H1 (cell line): ENCODE data around the gene ZHX3. TPM values are rescaled to one million over a fixed set of nuclear protein-coding genes. Genes with fewer than 3 reads are reported as not detected.

Experiments
- CTCF ChIA-PET: fragments of 300-600 bp; sonication (Branson Sonifier 250); formaldehyde crosslinking; loops from one replicate; lab custom pipeline; 2021; ENCODE audit not compliant: partially characterized antibody; lab: Charles Lee
- POLR2A ChIA-PET: fragments of 300-600 bp; sonication (Branson Sonifier 250); formaldehyde crosslinking; loops from one replicate; lab custom pipeline; 2021; ENCODE audit warnings: inconsistent platforms; ENCODE audit not compliant: partially characterized antibody; lab: Charles Lee
- DNase-seq, 2 experiments: peaks; one replicate each; pipeline versions ENCODE4 v3.0.0 to v3.0.0-alpha.2; 2010 to 2022; ENCODE audit warnings: low spot score in 2 of 2, low read depth in 1 of 2, mixed read lengths in 1 of 2
- FAIRE-seq: peaks from 2 replicates; lab custom pipeline; 2011; peaks lifted over from hg19 to GRCh38; lab: Jason Lieb, UNC
- H2AFZ ChIP-seq: 2 replicates; pipeline ENCODE4 v1.8.1; 2012; ENCODE audit warnings: low read length, inconsistent platforms
- H2AK5ac ChIP-seq: 2 replicates; pipeline ENCODE4 v1.6.1; 2013; ENCODE audit warnings: low read depth, low read length
- H2BK120ac ChIP-seq: replicated peaks from 2 replicates; pipeline ENCODE3; 2013; ENCODE audit warnings: low read depth, low read length, inconsistent platforms
- H2BK12ac ChIP-seq: 2 replicates; pipeline ENCODE4 v1.6.1; 2013; ENCODE audit warnings: low read depth, low read length
- H2BK15ac ChIP-seq: 2 replicates; pipeline ENCODE4 v1.6.1; 2013; ENCODE audit warnings: low read length
- H2BK20ac ChIP-seq: 2 replicates; pipeline ENCODE4 v1.6.1; 2013; ENCODE audit warnings: low read length
- H2BK5ac ChIP-seq: 2 replicates; pipeline ENCODE4 v1.6.1; 2013; ENCODE audit warnings: low read depth, low read length
- H3K14ac ChIP-seq: 2 replicates; pipeline ENCODE4 v1.6.1; 2013; ENCODE audit warnings: inconsistent platforms; ENCODE audit not compliant: insufficient read length
- H3K18ac ChIP-seq: 2 replicates; pipeline ENCODE4 v1.6.1; 2013; ENCODE audit warnings: low read length; ENCODE audit errors: extremely low read depth
- H3K23ac ChIP-seq: 2 replicates; pipeline ENCODE4 v1.6.1; 2013; ENCODE audit warnings: inconsistent platforms; ENCODE audit not compliant: insufficient read length
- H3K23me2 ChIP-seq: 2 replicates; pipeline ENCODE4 v1.6.1; 2013; ENCODE audit warnings: low read depth, low read length
- H3K27ac ChIP-seq: 2 replicates; pipeline ENCODE4 v1.6.1; 2011; ENCODE audit warnings: low read depth, low read length, inconsistent platforms
- H3K27me3 ChIP-seq, 4 experiments: replicated peaks in 1 of 4; 1 replicate in 1 of 4; 2 replicates in 3 of 4; pipeline versions ENCODE4 v1.6.1 to v1.8.1; 2011 to 2013; ENCODE audit warnings: low read length in 3 of 4, mild to moderate bottlenecking in 3 of 4, inconsistent platforms in 2 of 4, mixed read lengths in 2 of 4, moderate library complexity in 1 of 4; ENCODE audit not compliant: control insufficient read depth in 3 of 4, insufficient read depth in 3 of 4; ENCODE audit errors: extremely low read depth in 1 of 4
- H3K36me3 ChIP-seq, 4 experiments: 2 replicates each; pipeline versions ENCODE4 v1.6.1 to v1.8.1; 2011 to 2013; ENCODE audit warnings: mild to moderate bottlenecking in 4 of 4, low read length in 3 of 4, moderate library complexity in 2 of 4, control low read depth in 1 of 4, inconsistent platforms in 1 of 4; ENCODE audit not compliant: insufficient read depth in 4 of 4, control insufficient read depth in 2 of 4
- H3K4ac ChIP-seq: replicated peaks from 2 replicates; pipeline ENCODE3; 2013; ENCODE audit warnings: low read length, low read depth, mixed read lengths, inconsistent platforms; ENCODE audit not compliant: insufficient read length
- H3K4me1 ChIP-seq, 4 experiments: replicated peaks in 1 of 4; 1 replicate in 1 of 4; 2 replicates in 3 of 4; pipeline versions ENCODE4 v1.6.1 to v1.8.1; 2011 to 2013; ENCODE audit warnings: low read length in 3 of 4, inconsistent platforms in 2 of 4, mixed read lengths in 1 of 4; ENCODE audit not compliant: insufficient read depth in 4 of 4, control insufficient read depth in 3 of 4
- H3K4me2 ChIP-seq, 2 experiments: 2 replicates each; pipeline versions ENCODE4 v1.6.1 to v1.8.1; 2011 to 2013; ENCODE audit warnings: low read depth in 2 of 2, low read length in 2 of 2, control low read depth in 1 of 2, inconsistent platforms in 1 of 2, mild to moderate bottlenecking in 1 of 2; ENCODE audit not compliant: insufficient read depth in 1 of 2
- H3K4me3 ChIP-seq, 4 experiments: fragments of 200-600, 300-600 bp in 1 of 4; sonication (generic), shearing (Covaris generic), sonication (Bioruptor Twin) in 1 of 4; 2 replicates each; pipeline versions ENCODE4 v1.5.1 to v1.8.1; 2011 to 2016; ENCODE audit warnings: low read length in 4 of 4, low read depth in 3 of 4, control low read depth in 2 of 4, inconsistent platforms in 2 of 4, mild to moderate bottlenecking in 2 of 4, mixed read lengths in 1 of 4, moderate library complexity in 1 of 4; ENCODE audit not compliant: insufficient read depth in 2 of 4; ENCODE audit errors: extremely low read depth in 1 of 4
- H3K56ac ChIP-seq: replicated peaks from 2 replicates; pipeline ENCODE3; 2013; ENCODE audit warnings: low read depth, mild to moderate bottlenecking, mixed read lengths, low read length, inconsistent platforms; ENCODE audit not compliant: insufficient read length
- H3K79me1 ChIP-seq: 2 replicates; pipeline ENCODE4 v1.6.1; 2013; ENCODE audit warnings: low read depth, low read length, control low read depth
- H3K79me2 ChIP-seq, 2 experiments: 2 replicates each; pipeline versions ENCODE4 v1.6.1 to v1.8.1; 2012 to 2013; ENCODE audit warnings: low read length in 2 of 2, mild to moderate bottlenecking in 2 of 2, inconsistent platforms in 1 of 2; ENCODE audit not compliant: insufficient read depth in 2 of 2, control insufficient read depth in 1 of 2
- H3K9ac ChIP-seq, 4 experiments: replicated peaks in 1 of 4; 1 replicate in 1 of 4; 2 replicates in 3 of 4; pipeline versions ENCODE4 v1.6.1 to v1.8.1; 2011 to 2013; ENCODE audit warnings: low read depth in 3 of 4, low read length in 3 of 4, control low read depth in 2 of 4, mild to moderate bottlenecking in 2 of 4, moderate library complexity in 2 of 4, inconsistent platforms in 1 of 4; ENCODE audit errors: extremely low read depth in 1 of 4
- H3K9me3 ChIP-seq, 2 experiments: 2 replicates each; pipeline versions ENCODE4 v1.6.1 to v1.8.1; 2012 to 2013; ENCODE audit warnings: mild to moderate bottlenecking in 2 of 2, moderate library complexity in 2 of 2, control low read depth in 1 of 2, inconsistent platforms in 1 of 2, low read depth in 1 of 2, low read length in 1 of 2, mixed read lengths in 1 of 2; ENCODE audit not compliant: insufficient read depth in 2 of 2
- H4K20me1 ChIP-seq, 2 experiments: replicated peaks in 1 of 2; 2 replicates each; pipeline versions ENCODE3 to v1.8.1; 2011 to 2013; ENCODE audit warnings: inconsistent platforms in 2 of 2, low read length in 2 of 2, mild to moderate bottlenecking in 1 of 2; ENCODE audit not compliant: insufficient read depth in 2 of 2, control insufficient read depth in 1 of 2
- H4K5ac ChIP-seq: 2 replicates; pipeline ENCODE4 v1.6.1; 2013; ENCODE audit warnings: low read length, low read depth, mixed read lengths, inconsistent platforms; ENCODE audit not compliant: insufficient read length
- H4K8ac ChIP-seq: 2 replicates; pipeline ENCODE4 v1.8.0; 2013; ENCODE audit warnings: mild to moderate bottlenecking, moderate library complexity, low read length, inconsistent platforms; ENCODE audit not compliant: insufficient read depth; ENCODE audit errors: extremely low read depth
- H4K91ac ChIP-seq: replicated peaks from 2 replicates; pipeline ENCODE3; 2013; ENCODE audit warnings: low read length, mixed read lengths, inconsistent platforms; ENCODE audit not compliant: insufficient read length
- CTCF ChIP-seq, 3 experiments: IDR thresholded peaks; 1 replicate in 2 of 3; 2 replicates in 1 of 3; pipeline versions ENCODE4 v1.5.1 to v1.6.1; 2011; ENCODE audit warnings: low read length in 3 of 3, mild to moderate bottlenecking in 3 of 3, inconsistent platforms in 2 of 3, low read depth in 1 of 3, moderate library complexity in 1 of 3; ENCODE audit not compliant: insufficient read depth in 1 of 3; ENCODE audit errors: control extremely low read depth in 1 of 3
- EP300 ChIP-seq, 2 experiments: IDR thresholded peaks; 1 replicate in 1 of 2; 2 replicates in 1 of 2; pipeline ENCODE4 v1.6.1; 2011 to 2012; ENCODE audit warnings: low read depth in 2 of 2, low read length in 2 of 2, mild to moderate bottlenecking in 2 of 2, borderline replicate concordance in 1 of 2, inconsistent platforms in 1 of 2, moderate library complexity in 1 of 2
- EZH2 ChIP-seq: fragments of 200-600 bp; sonication (generic); IDR thresholded peaks from 2 replicates; pipeline ENCODE4 v1.7.1; 2012; ENCODE audit warnings: low read depth, mild to moderate bottlenecking, moderate library complexity, low read length, inconsistent platforms; ENCODE audit not compliant: severe bottlenecking
- POLR2A ChIP-seq, 2 experiments: IDR thresholded peaks; 1 replicate in 1 of 2; 2 replicates in 1 of 2; pipeline ENCODE4 v1.6.1; 2011; ENCODE audit warnings: low read depth in 2 of 2, low read length in 2 of 2, mild to moderate bottlenecking in 2 of 2; ENCODE audit errors: control extremely low read depth in 1 of 2
- RAD21 ChIP-seq, 2 experiments: IDR thresholded peaks in 1 of 2; conservative IDR thresholded peaks in 1 of 2; 2 replicates each; pipeline ENCODE4 v1.6.1; 2011; ENCODE audit warnings: low read depth in 2 of 2, low read length in 2 of 2, improper control_type of control experiment in 1 of 2, inconsistent platforms in 1 of 2, mild to moderate bottlenecking in 1 of 2, moderate library complexity in 1 of 2
- SIX5 ChIP-seq: IDR thresholded peaks from 2 replicates; pipeline ENCODE4 v1.6.1; 2011; ENCODE audit warnings: mild to moderate bottlenecking, low read depth, low read length
- SUZ12 ChIP-seq: fragments of 200-600 bp; sonication (generic); IDR thresholded peaks from 2 replicates; pipeline ENCODE4 v1.6.1; 2012; ENCODE audit warnings: mild to moderate bottlenecking, inconsistent platforms, low read length, moderate library complexity, mixed read lengths
- WGBS, 2 experiments: shearing (Covaris generic) in 1 of 2; methylation state at CpG; one replicate each; pipeline versions ENCODE4 v1.1.6 to v1.1.7; 2013 to 2015; ENCODE audit warnings: low lambda C conversion rate in 2 of 2, mixed read lengths in 2 of 2, inconsistent platforms in 1 of 2, low coverage in 1 of 2, missing lambda C conversion rate in 1 of 2; ENCODE audit not compliant: insufficient replicate concordance in 2 of 2, insufficient coverage in 1 of 2, insufficient read length in 1 of 2; ENCODE audit errors: extremely low coverage in 1 of 2, missing lambda C conversion rate in 1 of 2; 5-methylcytosine and 5-hydroxymethylcytosine counted together
- polyA plus RNA-seq, 7 experiments: library from polyadenylated mRNA; depleted of rRNA in 3 of 7; stranded (reverse) in 5 of 7; unstranded in 2 of 7; fragments of >200 nt in 5 of 7; fragments of 200-250 nt in 2 of 7; gene quantifications; 1 replicate in 5 of 7; 2 replicates in 1 of 7; 4 replicates in 1 of 7; pipeline versions ENCODE4 v1.2.1 to v1.2.3, GENCODE V29; 2011 to 2013; ENCODE audit warnings: missing spikeins in 2 of 7, mixed read lengths in 2 of 7
- total RNA-seq: library from RNA; stranded (reverse); fragmentation: NEBNext Ultra II Directional; extraction: Animal tissue kit (Norgen Biotek cat#: 25700); gene quantifications from 2 replicates; pipeline ENCODE4 v1.2.1, GENCODE V29; 2021

Gene ZHX3
- total and polyA plus RNA-seq, 2 of the 8 experiments (the other 6 are each of a cell fraction or from before 2014, with no cell fraction given), result 1.00 to 7.8 TPM

- H3K9ac ChIP-seq, result no peak overlapping the region
- TF ChIP-seq POLR2A (IDR thresholded peaks at IDR 0.05; ENCODE audit: control extremely low read depth in 1 of 2, low read depth in 2 of 2, low read length in 2 of 2) (no peak), CTCF (IDR thresholded peaks at IDR 0.05; ENCODE audit: control extremely low read depth in 1 of 3, insufficient read depth in 1 of 3, low read depth in 1 of 3, low read length in 3 of 3) (no peak), EZH2 (no peak), EP300 (IDR thresholded peaks at IDR 0.05; ENCODE audit: borderline replicate concordance in 1 of 2, low read depth in 2 of 2, low read length in 2 of 2) (no peak), SIX5 (no peak), RAD21 (IDR thresholded peaks at IDR 0.05 in 1 of 2, conservative IDR thresholded peaks at IDR 0.05 in 1 of 2; ENCODE audit: low read depth in 2 of 2, low read length in 2 of 2) (no peak), SUZ12 (no peak)
These were observed 17.2 kb upstream of the ZHX3 start for GRCh38 chr20:41334443-41335421.

More at GRCh38 chr20:41334443-41335421, 17.2 kb upstream of the ZHX3 start:
- ChIA-PET CTCF (interaction anchor here (0.7 to 2.2 kb wide), 5 partner anchors 8 to 162 kb away, joined by 3 to 8 read pairs (median 3); no protein-coding TSS in a partner anchor), POLR2A (no interaction called here)
- no peak overlapping the region; the same call in 1 of the 2 replicates for H2AFZ ChIP-seq
- H3K4me2 ChIP-seq, result no peak overlapping the region
- no peaks in the 10 kb centered on the region for H4K20me1 ChIP-seq
- H3K27me3 ChIP-seq, result peaks cover 0 to 7% (median 2%) of the 10 kb centered on the region in 4 experiments; a peak in 1 of 7 replicates
- H3K18ac ChIP-seq, result no peak overlapping the region
- H3K9me3 ChIP-seq, result no peaks in the 10 kb centered on the region
- H4K5ac ChIP-seq, result no peak overlapping the region
- H3K4me3 ChIP-seq, result no peak overlapping the region
- H3K14ac ChIP-seq, result no peak overlapping the region
- WGBS, 2 experiments, result 94% methylated on average over 14 of the region's 15 CpGs; no CpG with 5 or more reads in 1 of the 2 experiments
- no peak overlapping the region for H4K91ac ChIP-seq
- H2BK120ac ChIP-seq, result no peak overlapping the region
- H3K79me1 ChIP-seq, result no peaks in the 10 kb centered on the region
- DNase-seq, result no peak
- no peak overlapping the region for H3K56ac ChIP-seq
- no peak overlapping the region for H3K4ac ChIP-seq
- peaks cover 0 to 5% (median 4%) of the 10 kb centered on the region in 4 experiments; a peak in 4 of 7 replicates for H3K4me1 ChIP-seq
- H2AK5ac ChIP-seq, result no peak overlapping the region
- H2BK12ac ChIP-seq, result no peak overlapping the region
- H2BK5ac ChIP-seq, result no peak overlapping the region
- no peak overlapping the region for H4K8ac ChIP-seq
- H2BK15ac ChIP-seq, result no peak overlapping the region
- FAIRE-seq, result no peak
- H3K27ac ChIP-seq, result no peak overlapping the region
- H3K23me2 ChIP-seq, result no peaks in the 10 kb centered on the region
- H2BK20ac ChIP-seq, result no peak overlapping the region
- no peaks in the 10 kb centered on the region for H3K79me2 ChIP-seq
- no peak overlapping the region for H3K23ac ChIP-seq
- no peaks in the 10 kb centered on the region for H3K36me3 ChIP-seq
